GF-D8 (cell line): Measurements from ENCODE around the gene TSPAN4.

ENCODE experiments used
- DNase-seq: peaks from one replicate; lab custom pipeline; 2025; lab: John Stamatoyannopoulos, UW

The TSPAN4 gene

DNA sequence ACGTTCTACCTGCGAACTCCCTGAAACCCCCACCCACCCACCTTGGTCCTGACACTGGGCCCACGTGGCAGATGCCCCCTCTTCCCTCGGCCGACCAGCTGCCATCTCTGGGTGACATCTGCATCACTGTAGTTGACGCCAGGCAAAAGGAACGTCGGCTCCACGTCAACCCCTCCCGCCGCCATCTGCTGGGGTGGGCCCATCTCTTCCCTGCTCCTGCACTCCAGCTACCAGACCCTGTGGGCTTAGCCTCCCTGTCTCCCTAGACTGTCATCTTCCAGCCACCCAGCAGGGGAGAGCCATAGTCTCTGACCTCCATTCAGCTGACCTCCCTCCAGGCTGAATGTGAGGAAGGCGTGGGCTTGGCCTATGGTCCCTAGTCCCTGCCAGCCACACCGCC lies 46.6 kb downstream of the TSPAN4 start:
- no peak for DNase-seq

- no peak for DNase-seq
Observed at GRCh38 chr11:889687-890475, 47.2 kb downstream of the TSPAN4 start.

DNA sequence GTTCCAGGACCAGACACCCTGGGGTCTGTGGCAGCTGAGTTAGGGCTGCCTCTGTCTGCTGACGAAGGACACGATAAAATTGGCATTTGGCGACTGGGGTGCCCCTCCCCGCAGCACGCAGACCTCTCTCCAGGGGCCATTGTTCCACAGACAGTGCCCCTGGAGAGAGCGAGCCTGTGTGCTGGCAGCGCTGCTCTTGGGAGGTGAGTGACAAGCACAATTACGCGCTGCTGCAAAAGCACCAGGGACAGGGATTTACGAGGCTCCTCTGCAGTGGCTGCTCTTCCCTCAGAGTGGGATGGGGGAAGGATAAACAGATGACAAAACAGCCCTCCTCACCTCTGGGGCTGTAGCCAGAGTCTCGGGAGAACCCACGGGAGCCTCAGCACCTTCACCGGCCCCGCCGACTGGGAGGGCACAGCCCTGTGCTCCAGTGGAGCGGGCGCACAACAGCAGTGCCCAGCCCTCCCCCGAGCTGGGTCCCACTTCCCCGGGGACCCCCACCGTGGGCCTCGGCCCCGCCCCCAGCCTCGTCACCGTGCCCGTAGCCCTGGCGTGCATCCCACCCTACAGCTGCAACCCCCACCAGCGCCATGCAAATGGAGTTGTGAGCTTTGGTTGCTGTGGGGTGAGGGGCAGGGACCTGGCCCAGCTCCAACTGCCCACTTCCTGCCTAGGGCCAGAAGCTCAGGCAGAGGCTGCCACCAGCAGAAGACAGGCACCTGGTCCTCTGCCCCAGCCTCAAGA lies 48.3 kb downstream of the TSPAN4 start:
- DNase-seq = no peak

DNA sequence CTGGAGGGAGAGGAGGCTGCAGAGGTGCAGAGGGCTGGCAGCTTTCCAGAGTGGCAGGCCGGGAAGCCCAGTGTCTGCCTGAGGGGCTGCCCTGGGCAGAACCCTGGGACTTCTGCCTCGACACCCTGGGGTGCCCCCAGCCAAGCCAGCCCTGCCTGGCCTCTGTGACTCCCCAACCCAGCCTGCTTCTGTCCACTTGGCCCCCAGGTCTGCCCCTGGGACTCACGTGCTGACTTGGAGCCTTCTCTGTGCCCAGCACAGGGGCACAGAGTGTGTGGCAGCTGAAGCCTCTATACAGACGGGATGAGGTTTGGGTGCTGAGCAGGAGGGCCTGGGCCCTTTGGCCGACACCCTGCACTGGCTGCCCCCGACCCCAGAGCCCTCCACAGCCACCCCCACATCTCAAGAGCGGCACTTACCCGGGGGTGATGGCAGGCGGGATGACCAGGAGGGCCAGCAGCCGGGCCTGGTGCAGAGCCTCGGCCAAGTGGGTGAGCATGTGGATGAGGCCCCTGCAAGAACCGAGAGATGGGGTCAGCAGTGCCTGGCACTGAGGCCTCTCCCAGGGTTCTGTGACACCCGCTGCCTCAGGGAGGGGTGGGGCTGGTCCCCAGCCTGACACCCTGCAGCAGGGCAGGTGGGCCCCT lies 50.5 kb downstream of the TSPAN4 start:
- no peak for DNase-seq

- no peak for DNase-seq
Observed at GRCh38 chr11:894575-895201, 52.0 kb downstream of the TSPAN4 start.

GRCh38 chr11:895331-896110 lies 52.9 kb downstream of the TSPAN4 start:
- no peak for DNase-seq

GRCh38 chr11:897253-898142 lies 54.8 kb downstream of the TSPAN4 start:
- no peak for DNase-seq

DNA sequence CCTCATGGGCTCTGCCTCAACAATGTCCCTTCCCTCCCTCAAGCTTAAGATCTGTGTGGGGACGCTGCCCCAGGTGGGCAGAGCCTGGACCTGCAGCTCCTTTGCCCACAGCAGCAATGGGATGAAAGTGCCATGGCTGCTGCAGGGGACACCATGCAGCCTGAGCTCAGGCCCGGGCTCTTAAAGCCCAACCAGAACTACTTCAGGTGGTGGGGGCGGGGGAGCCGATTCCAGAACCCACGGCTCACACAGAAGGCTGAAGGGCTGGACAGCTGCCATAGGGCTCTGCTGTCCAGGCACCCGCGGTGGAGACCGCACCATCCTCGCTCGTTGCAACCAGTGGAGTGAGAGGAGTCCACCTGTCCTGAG lies 55.5 kb downstream of the TSPAN4 start:
- DNase-seq = no peak

- DNase-seq = no peak
Observed at GRCh38 chr11:898540-899190, 56.0 kb downstream of the TSPAN4 start.

DNA sequence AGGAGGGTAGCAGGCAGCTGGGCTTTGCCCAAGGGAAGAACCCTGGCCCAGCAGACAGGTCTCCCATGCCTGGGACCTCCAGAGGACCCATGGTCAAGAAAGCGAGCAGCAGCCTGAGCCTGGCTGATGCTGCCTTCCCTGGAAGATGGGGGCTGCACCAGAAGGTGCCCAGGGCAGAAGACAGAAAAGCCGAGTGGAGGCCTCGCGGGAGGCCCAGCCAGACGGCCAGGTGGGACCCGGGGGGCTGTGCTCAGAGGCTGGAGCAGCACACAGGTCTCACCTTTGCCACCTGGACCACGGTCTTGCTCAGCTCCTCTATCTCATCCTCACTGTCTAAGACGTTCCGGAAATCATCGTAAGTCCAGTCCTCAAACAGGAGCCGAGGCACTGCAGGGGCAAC lies 57.1 kb downstream of the TSPAN4 start:
- DNase-seq = no peak

GRCh38 chr11:900545-900944 lies 57.9 kb downstream of the TSPAN4 start:
- no peak for DNase-seq

GRCh38 chr11:901452-902061 lies 58.9 kb downstream of the TSPAN4 start:
- DNase-seq = no peak

GRCh38 chr11:904380-904779 lies 61.7 kb downstream of the TSPAN4 start:
- no peak for DNase-seq

DNA sequence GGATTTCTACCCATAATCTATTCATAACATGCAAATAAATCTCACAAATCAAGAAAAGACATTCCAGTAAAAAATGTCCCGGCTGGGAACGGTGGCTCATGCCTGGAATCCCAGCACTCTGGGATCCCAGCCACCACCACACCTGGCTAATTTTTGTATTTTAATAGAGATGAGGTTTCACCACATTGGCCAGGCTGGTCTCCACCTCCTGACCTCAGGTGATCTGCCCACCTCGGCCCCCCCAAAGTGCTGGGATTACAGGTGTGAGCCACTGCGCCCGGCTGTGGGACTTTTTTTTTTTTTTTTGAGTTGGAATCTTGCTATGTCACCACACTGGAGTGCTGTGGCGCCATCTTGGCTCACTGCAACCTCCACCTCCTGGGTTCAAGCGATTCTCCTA lies 63.3 kb downstream of the TSPAN4 start:
- DNase-seq = no peak

GRCh38 chr11:907668-908067 lies 65.0 kb downstream of the TSPAN4 start:
- DNase-seq = no peak

- no peak for DNase-seq
Observed at GRCh38 chr11:908273-908672, 65.6 kb downstream of the TSPAN4 start.

GRCh38 chr11:909406-909805 lies 66.8 kb downstream of the TSPAN4 start:
- DNase-seq = no peak

DNA sequence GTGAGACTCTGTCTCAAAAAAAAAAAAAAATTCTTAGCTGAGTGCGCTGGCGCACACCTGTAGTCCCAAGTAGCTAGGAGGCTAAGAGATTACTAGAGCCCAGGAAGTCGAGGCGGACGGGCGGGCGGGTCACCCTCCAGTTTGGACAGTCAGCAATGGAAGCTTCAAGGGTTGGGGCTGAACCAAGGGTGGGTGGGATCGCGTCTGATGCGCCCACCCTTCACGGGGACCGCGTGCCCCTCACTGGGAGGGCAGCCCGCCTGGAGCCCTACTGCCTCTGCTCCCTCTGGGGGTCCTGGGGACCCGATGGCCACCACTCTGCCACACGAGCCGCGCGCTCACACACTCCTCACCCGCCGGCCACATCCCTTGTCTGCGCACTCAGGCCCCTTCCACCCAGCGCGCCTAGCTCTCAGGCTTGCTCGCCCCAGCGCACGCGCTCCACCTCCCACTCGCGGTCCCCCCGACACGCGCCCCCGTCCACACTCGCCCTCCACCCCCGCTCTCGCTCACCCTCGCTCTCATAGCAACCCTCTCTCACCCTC lies 67.5 kb downstream of the TSPAN4 start:
- DNase-seq = no peak

DNA sequence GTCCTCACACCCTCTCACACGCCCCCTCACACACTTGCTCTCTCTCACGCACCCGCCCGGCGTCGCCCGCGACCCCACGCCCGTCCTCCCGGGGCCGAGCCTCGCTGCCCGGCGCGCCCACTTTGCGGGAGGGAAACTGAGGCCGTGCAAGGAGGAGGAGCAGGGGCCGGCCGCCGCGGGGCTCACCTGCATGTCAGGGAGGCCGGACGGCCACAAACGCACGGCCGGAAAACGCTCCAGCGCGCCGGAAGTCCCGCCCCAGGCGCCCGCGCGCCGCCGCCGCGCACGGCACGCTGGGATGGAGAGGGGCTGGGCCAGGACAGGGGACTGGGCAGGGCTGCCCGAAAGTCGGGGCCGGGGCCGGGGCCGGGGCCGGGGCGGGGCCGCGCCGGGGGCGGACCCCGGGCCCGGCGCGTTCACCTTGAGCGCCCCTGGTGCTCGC lies 68.0 kb downstream of the TSPAN4 start, which contains the start of gene CHID1:
TSS of gene CHID1 (minus strand) at position 222 of the 442 bp plus-strand sequence. CDS start 5,994 bp downstream, outside the sequence.
- DNase-seq = peak; percentile 14
